GM12878 (cell line): ENCODE data around the gene ZNF710. TPM values are rescaled to one million over a fixed set of nuclear protein-coding genes. Genes with fewer than 3 reads are reported as not detected.

Experiments
- ATAC-seq: fragments of 200-7000 bp; cut with Tn5 transposase; 3 replicates; pipeline ENCODE4 v1.9.1; 2020; ENCODE audit warnings: mild to moderate bottlenecking, moderate library complexity
- BruUV-seq: library from RNA; stranded (reverse); fragments of 400-500 nt; replicated peaks from 2 replicates; lab custom pipeline; 2021; lab: Mats Ljungman, UMichigan
- CTCF ChIA-PET: fragments of 300-600 bp; sonication (Branson Sonifier 250); formaldehyde crosslinking; extraction: SDS; loops from one replicate; lab custom pipeline; 2021; ENCODE audit warnings: inconsistent platforms; lab: Yijun Ruan, JAX
- POLR2A ChIA-PET: fragments of 350-600 bp; formaldehyde crosslinking; extraction: SDS; loops from one replicate; lab custom pipeline; 2021; ENCODE audit warnings: inconsistent platforms; lab: Charles Lee
- RAD21 ChIA-PET: fragments of 300-600 bp; sonication (Branson Sonifier 250); formaldehyde crosslinking; loops from one replicate; lab custom pipeline; 2023; ENCODE audit warnings: antibody characterized with exemption; ENCODE audit not compliant: unreplicated experiment; lab: Charles Lee
- SMC1A ChIA-PET: fragments of 300-600 bp; sonication (Branson Sonifier 250); formaldehyde crosslinking; loops from one replicate; lab custom pipeline; 2023; ENCODE audit not compliant: unreplicated experiment, uncharacterized antibody; lab: Charles Lee
- DNase-seq: peaks from one replicate; pipeline ENCODE4 v3.0.0-alpha.2; 2011; ENCODE audit warnings: low read depth, low spot score
- FAIRE-seq: peaks from 3 replicates; lab custom pipeline; 2011; peaks lifted over from hg19 to GRCh38; lab: Jason Lieb, UNC
- H2AFZ ChIP-seq: 2 replicates; pipeline ENCODE4 v1.6.0; 2011; ENCODE audit warnings: low read depth, low read length, control low read depth; ENCODE audit not compliant: control insufficient read depth
- H3K27ac ChIP-seq: 2 replicates; pipeline ENCODE4 v1.5.1; 2011; ENCODE audit warnings: control low read depth; ENCODE audit not compliant: control insufficient read depth, insufficient read depth
- H3K27me3 ChIP-seq, 2 experiments: replicated peaks in 1 of 2; 2 replicates each; pipeline versions ENCODE4 v1.6.0 to v1.6.1; 2011; ENCODE audit warnings: low read length in 1 of 2; ENCODE audit not compliant: control insufficient read depth in 2 of 2, insufficient read depth in 2 of 2
- H3K36me3 ChIP-seq, 2 experiments: 2 replicates each; pipeline ENCODE4 v1.5.1; 2011; ENCODE audit warnings: low read length in 1 of 2; ENCODE audit not compliant: control insufficient read depth in 2 of 2, insufficient read depth in 2 of 2
- H3K4me1 ChIP-seq: 2 replicates; pipeline ENCODE4 v1.6.1; 2011; ENCODE audit warnings: mild to moderate bottlenecking, low read length, moderate library complexity, mixed read lengths; ENCODE audit not compliant: control insufficient read depth, insufficient read depth
- H3K4me2 ChIP-seq: 2 replicates; pipeline ENCODE4 v1.6.0; 2011; ENCODE audit warnings: control low read depth; ENCODE audit not compliant: control insufficient read depth, insufficient read depth
- H3K4me3 ChIP-seq: fragments of 200-600 bp; sonication (generic); 2 replicates; pipeline ENCODE4 v1.5.1; 2016
- H3K79me2 ChIP-seq: 2 replicates; pipeline ENCODE4 v1.6.0; 2011; ENCODE audit warnings: low read length; ENCODE audit not compliant: control insufficient read depth, insufficient read depth
- H3K9ac ChIP-seq: 2 replicates; pipeline ENCODE4 v1.8.0; 2011; ENCODE audit warnings: low read length, control low read depth, mixed read lengths; ENCODE audit not compliant: control insufficient read depth, insufficient read depth
- H3K9me3 ChIP-seq: replicated peaks from 3 replicates; pipeline ENCODE4 v1.5.1; 2011; ENCODE audit warnings: mild to moderate bottlenecking, low read length; ENCODE audit not compliant: control insufficient read depth, insufficient read depth
- H4K20me1 ChIP-seq: 2 replicates; pipeline ENCODE4 v1.6.0; 2011; ENCODE audit not compliant: control insufficient read depth, insufficient read depth
- ATF2 ChIP-seq: IDR thresholded peaks from 2 replicates; pipeline ENCODE4 v1.6.1; 2012; ENCODE audit warnings: low read length, inconsistent platforms
- CBFB ChIP-seq: IDR thresholded peaks from 2 replicates; pipeline ENCODE4 v1.6.1; 2016; ENCODE audit warnings: antibody characterized with exemption, low read depth
- CREB1 ChIP-seq: IDR thresholded peaks from 2 replicates; pipeline ENCODE4 v1.6.1; 2012; ENCODE audit warnings: low read depth, mild to moderate bottlenecking, inconsistent platforms
- EZH2 ChIP-seq: IDR thresholded peaks from 2 replicates; pipeline ENCODE4 v1.6.1; 2012; ENCODE audit warnings: low read depth, mild to moderate bottlenecking, control low read depth, inconsistent platforms, low read length, borderline replicate concordance; ENCODE audit not compliant: control insufficient read depth
- MEF2B ChIP-seq: fragments of 450-650 bp; IDR thresholded peaks from 2 replicates; pipeline ENCODE4 v1.6.1; 2018; ENCODE audit warnings: mild to moderate bottlenecking, moderate library complexity; ENCODE audit not compliant: partially characterized antibody, poor library complexity, severe bottlenecking
- MTA2 ChIP-seq: fragments of 450-650 bp; IDR thresholded peaks from 2 replicates; pipeline ENCODE4 v1.6.1; 2016; ENCODE audit warnings: low read depth, mild to moderate bottlenecking, moderate library complexity
- NFXL1 ChIP-seq: fragments of 450-650 bp; IDR thresholded peaks from 2 replicates; pipeline ENCODE4 v1.6.1; 2017; ENCODE audit warnings: antibody characterized with exemption, mild to moderate bottlenecking, borderline replicate concordance
- NKRF ChIP-seq: fragments of 450-650 bp; conservative IDR thresholded peaks from 2 replicates; pipeline ENCODE4 v1.6.1; 2017; ENCODE audit warnings: mild to moderate bottlenecking, moderate library complexity
- POU2F2 ChIP-seq: IDR thresholded peaks from 3 replicates; pipeline ENCODE4 v1.6.1; 2011; ENCODE audit warnings: low read depth, mild to moderate bottlenecking, low read length, borderline replicate concordance
- RUNX3 ChIP-seq: IDR thresholded peaks from 2 replicates; pipeline ENCODE4 v1.6.1; 2012; ENCODE audit warnings: low read length, inconsistent platforms
- SIX5 ChIP-seq: IDR thresholded peaks from 2 replicates; pipeline ENCODE4 v1.6.1; 2011; ENCODE audit warnings: mild to moderate bottlenecking, low read depth, low read length, moderate library complexity; ENCODE audit not compliant: severe bottlenecking
- ZBTB33 ChIP-seq: fragments of 450-650 bp; IDR thresholded peaks from 2 replicates; pipeline ENCODE4 v1.6.1; 2017; ENCODE audit warnings: mild to moderate bottlenecking
- WGBS: methylation state at CpG from one replicate; pipeline ENCODE4 v1.1.6; 2016; ENCODE audit warnings: low lambda C conversion rate; ENCODE audit not compliant: insufficient replicate concordance, insufficient coverage; ENCODE audit errors: missing lambda C conversion rate; 5-methylcytosine and 5-hydroxymethylcytosine counted together
- in situ Hi-C: fragments of 300-500 bp; cut with MboI; formaldehyde crosslinking; loops from 9 replicates; pipeline ENCODE4 v1.14.3; 2018; ENCODE audit warnings: mixed read lengths
- intact Hi-C: fragments of 100-400 bp; cut with micrococcal nuclease; formaldehyde crosslinking; loops from one replicate; pipeline ENCODE4 v1.14.2; 2022; ENCODE audit not compliant: unreplicated experiment
- polyA plus RNA-seq, 11 experiments: library from polyadenylated mRNA; depleted of rRNA in 4 of 11; unstranded in 6 of 11; stranded (reverse) in 5 of 11; fragments of >200 nt; fragmentation: Nextera tagmentation in 4 of 11; fragmentation: Illumina TruSeq in 1 of 11; extraction: Ambion mirVana in 4 of 11; extraction: Trizol in 1 of 11; gene quantifications; 1 replicate in 1 of 11; 2 replicates in 10 of 11; pipeline versions ENCODE4 v1.2.1 to v1.2.3, GENCODE V29; 2011 to 2016; ENCODE audit warnings: inconsistent platforms in 2 of 11, missing spikeins in 2 of 11, low read depth in 1 of 11
- total RNA-seq, 4 experiments: library from RNA; depleted of rRNA in 3 of 4; stranded (reverse); fragments of >200 nt in 3 of 4; fragmentation: Illumina TruSeq in 1 of 4; extraction: Trizol in 1 of 4; gene quantifications; 2 replicates each; pipeline versions ENCODE4 v1.2.1 to v1.2.3, GENCODE V29; 2013 to 2021

ZNF710 gene
- total and polyA plus RNA-seq, 10 of the 15 experiments (the other 5 are each of a cell fraction or from before 2014, with no cell fraction given): 1.4 to 43.5 (median 9.8) TPM

- 41% methylated on average over 5 of the region's 6 CpGs for WGBS
- Histone ChIP-seq H3K9ac (no peak overlapping the region), H3K4me2 (no peak overlapping the region), H3K27me3 (no peaks in the 10 kb centered on the region), H3K27ac (no peak overlapping the region), H3K79me2 (no peaks in the 10 kb centered on the region), H3K36me3 (no peaks in the 10 kb centered on the region), H3K4me3 (no peak overlapping the region), H3K9me3 (no peaks in the 10 kb centered on the region; the same call in 2 of the 3 replicates), H2AFZ (no peak overlapping the region), H3K4me1 (no peaks in the 10 kb centered on the region), H4K20me1 (no peaks in the 10 kb centered on the region)
- BruUV-seq: no TSS peak
- DNase-seq (no peak), ATAC-seq (no peak)
- ChIA-PET SMC1A (interaction anchor here (0.8 to 0.9 kb wide), 2 partner anchors 9 to 14 kb away, joined by 3 read pairs; no protein-coding TSS in a partner anchor), POLR2A (interaction anchor here (0.6 kb wide), 1 partner anchor 257 kb away, joined by 4 read pairs; no protein-coding TSS in a partner anchor), RAD21 (interaction anchor here (1.0 to 1.1 kb wide), 2 partner anchors 34 to 36 kb away, joined by 3 read pairs; no protein-coding TSS in a partner anchor)
- in situ Hi-C loops: no loop called here
- intact Hi-C loops: loop anchor here (2.0 kb wide), 1 partner anchor 58 kb away; no protein-coding TSS in a partner anchor
- TF ChIP-seq CBFB (no peak), MEF2B (peak; percentile 62)
- TF ChIP-seq, all 136 proteins: peak for 1
- CTCF ChIA-PET: interaction anchor here (1.0 kb wide), 1 partner anchor 100 kb away, joined by 3 read pairs; no protein-coding TSS in a partner anchor
- peak; percentile 41 for FAIRE-seq
Measured at GRCh38 chr15:90121086-90121485, 120.0 kb downstream of the ZNF710 start.

GRCh38 chr15:90124507-90124906 is 123.4 kb downstream of the ZNF710 start:
- FAIRE-seq (no peak), DNase-seq (no peak), ATAC-seq (no peak)
- ChIA-PET RAD21 (no interaction called here), SMC1A (interaction anchor here (0.6 kb wide), 1 partner anchor 247 kb away, joined by 4 read pairs; no protein-coding TSS in a partner anchor), POLR2A (interaction anchor here (0.6 to 1.2 kb wide), 2 partner anchors 17 to 21 kb away, joined by 3 to 4 read pairs; no protein-coding TSS in a partner anchor), CTCF (no interaction called here)
- Histone ChIP-seq H3K79me2 (no peaks in the 10 kb centered on the region), H2AFZ (no peak overlapping the region), H3K27ac (no peak overlapping the region), H3K27me3 (no peaks in the 10 kb centered on the region), H4K20me1 (no peaks in the 10 kb centered on the region), H3K4me1 (no peaks in the 10 kb centered on the region), H3K4me3 (no peak overlapping the region), H3K9me3 (no peaks in the 10 kb centered on the region), H3K4me2 (no peak overlapping the region), H3K36me3 (no peaks in the 10 kb centered on the region), H3K9ac (no peak overlapping the region)
- in situ Hi-C loops: no loop called here
- no TSS peak for BruUV-seq
- intact Hi-C loops: no loop called here
- TF ChIP-seq SIX5 (no peak), CREB1 (no peak), MTA2 (no peak), ATF2 (no peak), NKRF (no peak), EZH2 (no peak), RUNX3 (no peak), NFXL1 (no peak), ZBTB33 (no peak), POU2F2 (no peak)
